Osteoblast (primary cell): ENCODE results near the gene SLC25A17. TPM values are rescaled to one million over a fixed set of nuclear protein-coding genes. Genes with fewer than 3 reads are reported as not detected.

Experiments
- DNase-seq: peaks from one replicate; pipeline ENCODE4 v3.0.0; 2011; ENCODE audit warnings: low spot score, mixed read lengths; ENCODE audit not compliant: insufficient read length; ENCODE audit errors: missing footprints
- H2AFZ ChIP-seq: 2 replicates; pipeline ENCODE4 v1.6.0; 2011; ENCODE audit warnings: mild to moderate bottlenecking, low read length
- H3K27ac ChIP-seq: 2 replicates; pipeline ENCODE4 v1.5.1; 2011; ENCODE audit warnings: mild to moderate bottlenecking, low read depth, low read length, moderate library complexity
- H3K27me3 ChIP-seq: 2 replicates; pipeline ENCODE4 v1.6.0; 2012; ENCODE audit warnings: mild to moderate bottlenecking, control low read depth, inconsistent platforms, low read length, moderate library complexity; ENCODE audit not compliant: insufficient read depth
- H3K36me3 ChIP-seq: 2 replicates; pipeline ENCODE4 v1.5.1; 2011; ENCODE audit warnings: mild to moderate bottlenecking, low read length, control low read depth, moderate library complexity; ENCODE audit not compliant: insufficient read depth
- H3K4me1 ChIP-seq: 2 replicates; pipeline ENCODE4 v1.5.1; 2011; ENCODE audit warnings: mild to moderate bottlenecking, low read length, control low read depth, moderate library complexity; ENCODE audit not compliant: insufficient read depth
- H3K4me2 ChIP-seq: 2 replicates; pipeline ENCODE4 v1.6.0; 2011; ENCODE audit warnings: mild to moderate bottlenecking, low read length; ENCODE audit not compliant: insufficient read depth
- H3K4me3 ChIP-seq: fragments of 200-600 bp; sonication (generic); 3 replicates; pipeline ENCODE4 v1.5.1; 2012; ENCODE audit warnings: mild to moderate bottlenecking, low read length, inconsistent platforms; ENCODE audit not compliant: insufficient read depth
- H3K79me2 ChIP-seq: 2 replicates; pipeline ENCODE4 v1.6.0; 2012; ENCODE audit warnings: mild to moderate bottlenecking, low read length, control low read depth, inconsistent platforms; ENCODE audit not compliant: insufficient read depth
- H3K9me3 ChIP-seq: 2 replicates; pipeline ENCODE4 v1.5.1; 2011; ENCODE audit warnings: low read depth, low read length, control low read depth
- H4K20me1 ChIP-seq: 2 replicates; pipeline ENCODE4 v1.6.0; 2012; ENCODE audit warnings: mild to moderate bottlenecking, low read length, control low read depth; ENCODE audit not compliant: insufficient read depth
- total RNA-seq: library from RNA; depleted of rRNA; stranded (reverse); fragments of >200 nt; gene quantifications from 2 replicates; pipeline ENCODE4 v1.2.3, GENCODE V29; 2012
- TF ChIP-seq, protein P1 (sequence below): IDR thresholded peaks from 2 replicates; pipeline ENCODE4 v1.5.1; 2011; ENCODE audit warnings: mild to moderate bottlenecking, low read depth, low read length, moderate library complexity; ENCODE audit errors: extremely low read depth

Gene SLC25A17
- total RNA-seq, 1 donor, result 16.3 TPM

DNA sequence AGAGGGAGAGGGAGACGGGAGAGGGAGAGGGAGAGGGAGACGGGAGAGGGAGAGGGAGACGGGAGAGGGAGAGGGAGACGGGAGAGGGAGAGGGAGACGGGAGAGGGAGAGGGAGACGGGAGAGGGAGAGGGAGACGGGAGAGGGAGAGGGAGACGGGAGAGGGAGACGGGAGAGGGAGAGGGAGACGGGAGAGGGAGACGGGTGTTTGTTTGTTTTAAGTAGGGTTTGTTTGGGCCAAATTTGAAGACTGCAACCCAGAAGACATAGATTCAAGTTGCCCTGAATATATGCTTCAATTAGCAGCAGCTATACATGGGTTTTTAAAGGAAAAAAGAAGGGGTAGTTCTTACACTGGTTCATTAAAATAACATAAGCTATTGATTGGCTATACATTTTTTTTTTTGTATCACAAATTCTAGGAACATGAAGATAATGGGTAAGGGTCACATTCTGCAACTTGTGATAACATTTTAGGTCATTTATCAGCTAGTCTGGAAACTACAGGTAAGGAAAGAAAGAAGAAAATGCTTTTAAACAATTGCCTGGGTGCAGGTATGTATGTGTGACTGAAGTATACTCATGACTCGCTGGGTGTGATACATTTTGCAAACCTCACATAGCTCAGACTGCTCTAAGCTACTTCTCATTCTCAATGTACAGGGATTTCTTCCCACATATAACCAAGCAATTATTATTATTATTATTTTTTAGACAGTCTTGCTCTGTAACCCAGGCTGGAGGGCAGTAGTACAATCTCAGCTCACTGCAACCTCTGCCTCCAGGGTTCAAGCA is 72.5 kb downstream of the SLC25A17 start:
- Histone ChIP-seq H3K9me3 (peaks cover 3% of the 10 kb centered on the region), H3K4me1 (no peaks in the 10 kb centered on the region), H3K4me3 (no peak overlapping the region), H4K20me1 (no peaks in the 10 kb centered on the region), H3K27ac (no peak overlapping the region), H3K27me3 (peaks cover 7% of the 10 kb centered on the region), H3K79me2 (no peaks in the 10 kb centered on the region), H3K36me3 (no peaks in the 10 kb centered on the region), H2AFZ (no peak overlapping the region), H3K4me2 (no peak overlapping the region)
- peak; percentile 49 for DNase-seq
- TF ChIP-seq, protein P1, sequence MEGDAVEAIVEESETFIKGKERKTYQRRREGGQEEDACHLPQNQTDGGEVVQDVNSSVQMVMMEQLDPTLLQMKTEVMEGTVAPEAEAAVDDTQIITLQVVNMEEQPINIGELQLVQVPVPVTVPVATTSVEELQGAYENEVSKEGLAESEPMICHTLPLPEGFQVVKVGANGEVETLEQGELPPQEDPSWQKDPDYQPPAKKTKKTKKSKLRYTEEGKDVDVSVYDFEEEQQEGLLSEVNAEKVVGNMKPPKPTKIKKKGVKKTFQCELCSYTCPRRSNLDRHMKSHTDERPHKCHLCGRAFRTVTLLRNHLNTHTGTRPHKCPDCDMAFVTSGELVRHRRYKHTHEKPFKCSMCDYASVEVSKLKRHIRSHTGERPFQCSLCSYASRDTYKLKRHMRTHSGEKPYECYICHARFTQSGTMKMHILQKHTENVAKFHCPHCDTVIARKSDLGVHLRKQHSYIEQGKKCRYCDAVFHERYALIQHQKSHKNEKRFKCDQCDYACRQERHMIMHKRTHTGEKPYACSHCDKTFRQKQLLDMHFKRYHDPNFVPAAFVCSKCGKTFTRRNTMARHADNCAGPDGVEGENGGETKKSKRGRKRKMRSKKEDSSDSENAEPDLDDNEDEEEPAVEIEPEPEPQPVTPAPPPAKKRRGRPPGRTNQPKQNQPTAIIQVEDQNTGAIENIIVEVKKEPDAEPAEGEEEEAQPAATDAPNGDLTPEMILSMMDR, result no peak

DNA sequence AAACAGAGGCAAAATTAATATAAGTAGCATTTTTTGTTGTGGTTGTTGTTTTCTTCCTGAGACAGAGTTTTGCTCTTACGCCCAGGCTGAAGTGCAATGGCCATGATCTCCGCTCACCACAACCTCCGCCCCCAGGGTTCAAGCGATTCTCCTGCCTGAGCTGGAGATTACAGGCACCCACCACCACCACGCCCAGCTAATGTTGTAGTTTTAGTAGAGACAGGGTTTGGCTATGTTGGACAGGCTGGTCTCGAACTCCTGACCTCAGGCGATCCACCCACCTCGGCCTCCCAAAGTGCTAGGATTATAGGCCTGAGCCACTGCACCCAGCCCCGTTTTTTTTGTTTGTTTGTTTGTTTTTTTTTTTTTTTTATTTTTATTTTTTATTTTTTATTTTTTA is 75.4 kb downstream of the SLC25A17 start:
- no peak for DNase-seq
- Histone ChIP-seq H3K79me2 (no peaks in the 10 kb centered on the region), H3K4me3 (no peak overlapping the region), H2AFZ (no peak overlapping the region), H4K20me1 (no peaks in the 10 kb centered on the region), H3K9me3 (peaks cover 3% of the 10 kb centered on the region), H3K4me2 (no peak overlapping the region), H3K36me3 (no peaks in the 10 kb centered on the region), H3K4me1 (no peaks in the 10 kb centered on the region), H3K27ac (no peak overlapping the region), H3K27me3 (no peaks in the 10 kb centered on the region)
- TF ChIP-seq, protein P1, result no peak

DNA sequence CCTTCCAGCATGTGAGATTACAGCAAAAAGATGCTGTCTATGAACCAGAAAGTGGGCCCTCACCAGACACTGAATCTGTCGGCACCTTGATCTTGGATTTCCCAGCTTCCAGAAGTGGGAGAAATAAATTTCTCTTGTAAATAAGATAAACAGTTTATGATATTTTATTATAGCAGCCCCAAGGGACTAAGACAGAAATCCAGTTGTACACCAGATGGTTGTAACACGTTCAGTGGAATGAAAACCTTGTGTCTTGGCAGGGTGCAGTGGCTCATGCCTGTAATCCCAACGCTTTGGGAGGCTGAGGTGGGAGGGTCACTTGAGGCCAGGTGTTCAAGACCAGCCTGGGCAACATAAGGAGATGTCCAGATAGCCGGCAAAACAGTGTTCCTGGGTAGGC is 78.0 kb downstream of the SLC25A17 start:
- H3K27me3 ChIP-seq, result no peaks in the 10 kb centered on the region
- DNase-seq, result no peak
- no peak overlapping the region for H3K4me3 ChIP-seq
- no peaks in the 10 kb centered on the region for H3K9me3 ChIP-seq
- no peaks in the 10 kb centered on the region for H3K36me3 ChIP-seq
- H2AFZ ChIP-seq, result no peak overlapping the region
- H3K4me1 ChIP-seq, result no peaks in the 10 kb centered on the region
- H3K79me2 ChIP-seq, result no peaks in the 10 kb centered on the region
- H4K20me1 ChIP-seq, result no peaks in the 10 kb centered on the region
- H3K4me2 ChIP-seq, result no peak overlapping the region
- H3K27ac ChIP-seq, result no peak overlapping the region
- TF ChIP-seq, protein P1, result no peak

DNA sequence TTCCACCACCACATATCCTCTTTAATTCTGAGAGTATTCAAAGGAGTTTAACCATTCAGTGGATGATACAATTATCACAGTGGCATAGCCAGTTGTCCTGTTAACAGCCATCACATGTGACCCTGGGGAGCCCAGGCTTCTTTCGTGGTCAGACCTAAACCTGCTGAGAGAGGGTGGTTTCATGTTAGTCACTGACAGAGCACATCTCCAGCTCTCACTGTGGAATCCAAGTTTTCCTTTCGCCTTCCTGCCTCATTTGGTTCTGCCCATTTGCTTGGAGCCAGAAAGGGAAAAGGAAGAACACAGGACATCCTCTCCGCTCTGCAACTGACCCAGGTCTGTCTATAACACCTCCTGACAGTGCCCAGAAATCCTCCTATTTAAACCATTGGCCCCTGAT is 79.4 kb downstream of the SLC25A17 start:
- Histone ChIP-seq H3K36me3 (no peaks in the 10 kb centered on the region), H3K4me3 (no peak overlapping the region), H4K20me1 (no peaks in the 10 kb centered on the region), H3K27me3 (no peaks in the 10 kb centered on the region), H2AFZ (no peak overlapping the region), H3K79me2 (no peaks in the 10 kb centered on the region), H3K4me1 (no peaks in the 10 kb centered on the region), H3K27ac (no peak overlapping the region), H3K4me2 (no peak overlapping the region), H3K9me3 (no peaks in the 10 kb centered on the region)
- no peak for DNase-seq
- TF ChIP-seq, protein P1, result no peak
